OCI-LY3 (cell line): Measurements from ENCODE around the gene SRSF11.

Source experiments
- H2AFZ ChIP-seq: fragments of 200-600, 300-600 bp; shearing (Covaris generic); 2 replicates; pipeline ENCODE4 v1.6.0; 2014; ENCODE audit warnings: antibody characterized with exemption, low read depth, low read length
- H3K27ac ChIP-seq: fragments of 200-600, 300-600 bp; sonication (generic); 2 replicates; pipeline ENCODE4 v1.5.1; 2014; ENCODE audit warnings: mild to moderate bottlenecking, low read length, moderate library complexity, mixed read lengths
- H3K27me3 ChIP-seq: fragments of 200-600, 300-600 bp; sonication (generic); 2 replicates; pipeline ENCODE4 v1.6.1; 2014; ENCODE audit warnings: low read depth, low read length, mixed read lengths
- H3K36me3 ChIP-seq: fragments of 200-600, 300-600 bp; sonication (generic); replicated peaks from 2 replicates; pipeline ENCODE3; 2014; ENCODE audit warnings: low read depth, low read length, mixed read lengths
- H3K4me1 ChIP-seq: fragments of 300-600, 200-600 bp; sonication (generic); 2 replicates; pipeline ENCODE4 v1.6.1; 2014; ENCODE audit warnings: low read length, mixed read lengths
- H3K4me2 ChIP-seq: fragments of 200-600, 300-600 bp; sonication (generic); 2 replicates; pipeline ENCODE4 v1.6.1; 2014; ENCODE audit warnings: low read length, mixed read lengths
- H3K4me3 ChIP-seq: fragments of 300-600, 200-600 bp; sonication (generic); 2 replicates; pipeline ENCODE4 v1.5.1; 2014; ENCODE audit warnings: antibody characterized with exemption, mild to moderate bottlenecking, low read length, moderate library complexity
- H3K79me2 ChIP-seq: fragments of 300-600, 200-600 bp; shearing (Covaris generic); 2 replicates; pipeline ENCODE4 v1.6.1; 2014; ENCODE audit warnings: mild to moderate bottlenecking, low read length, mixed read lengths
- H3K9ac ChIP-seq: fragments of 300-600, 200-600 bp; shearing (Covaris generic); 2 replicates; pipeline ENCODE4 v1.6.0; 2014; ENCODE audit warnings: mild to moderate bottlenecking, low read length, moderate library complexity
- H3K9me3 ChIP-seq: fragments of 200-600, 300-600 bp; shearing (Covaris generic); 2 replicates; pipeline ENCODE4 v1.6.1; 2014; ENCODE audit warnings: low read length, mixed read lengths; ENCODE audit not compliant: insufficient read depth
- H4K20me1 ChIP-seq: fragments of 200-600, 300-600 bp; sonication (generic); 2 replicates; pipeline ENCODE4 v1.6.1; 2016; ENCODE audit warnings: low read length, mixed read lengths; ENCODE audit not compliant: insufficient read depth
- CTCF ChIP-seq: fragments of 200-600, 300-600 bp; sonication (generic); IDR thresholded peaks from 2 replicates; pipeline ENCODE4 v1.5.1; 2014; ENCODE audit warnings: antibody characterized with exemption, low read length, low read depth
- EZH2phosphoT487 ChIP-seq: fragments of 200-600 bp; shearing (Covaris generic); IDR thresholded peaks from 2 replicates; pipeline ENCODE4 v1.6.1; 2018; ENCODE audit warnings: antibody characterized with exemption, mixed run types, low read depth

Gene SRSF11

GRCh38 chr1:70220517-70221237, 503 bp upstream of the SRSF11 start:
- Histone ChIP-seq H3K27me3 (no peaks in the 10 kb centered on the region), H3K9ac (peak overlapping the region; percentile 81), H3K79me2 (peaks cover 97% of the 10 kb centered on the region), H3K4me3 (peak overlapping the region; percentile 89), H3K9me3 (no peaks in the 10 kb centered on the region), H3K4me2 (peak overlapping the region; percentile 77), H3K36me3 (peaks cover 31% of the 10 kb centered on the region), H4K20me1 (peaks cover 28% of the 10 kb centered on the region), H2AFZ (no peak overlapping the region), H3K27ac (peak overlapping the region; percentile 83), H3K4me1 (peaks cover 31% of the 10 kb centered on the region)
- no peak for TF ChIP-seq EZH2phosphoT487
- TF ChIP-seq CTCF, result no peak

GRCh38 chr1:70222716-70223235, 1.6 kb downstream of the SRSF11 start:
- H3K27me3 ChIP-seq, result no peaks in the 10 kb centered on the region
- no peaks in the 10 kb centered on the region for H3K9me3 ChIP-seq
- no peak for TF ChIP-seq EZH2phosphoT487
- TF ChIP-seq CTCF, result no peak
- no peak overlapping the region for H2AFZ ChIP-seq
- H3K4me3 ChIP-seq, result peak overlapping the region; percentile 89
- peaks cover 38% of the 10 kb centered on the region for H4K20me1 ChIP-seq
- no peak overlapping the region; the same call in 1 of the 2 replicates for H3K27ac ChIP-seq
- peaks cover 97% of the 10 kb centered on the region for H3K79me2 ChIP-seq
- H3K4me1 ChIP-seq, result peaks cover 31% of the 10 kb centered on the region
- H3K36me3 ChIP-seq, result peaks cover 38% of the 10 kb centered on the region
- H3K4me2 ChIP-seq, result peak overlapping the region; percentile 82
- peak overlapping the region; percentile 85 for H3K9ac ChIP-seq

DNA sequence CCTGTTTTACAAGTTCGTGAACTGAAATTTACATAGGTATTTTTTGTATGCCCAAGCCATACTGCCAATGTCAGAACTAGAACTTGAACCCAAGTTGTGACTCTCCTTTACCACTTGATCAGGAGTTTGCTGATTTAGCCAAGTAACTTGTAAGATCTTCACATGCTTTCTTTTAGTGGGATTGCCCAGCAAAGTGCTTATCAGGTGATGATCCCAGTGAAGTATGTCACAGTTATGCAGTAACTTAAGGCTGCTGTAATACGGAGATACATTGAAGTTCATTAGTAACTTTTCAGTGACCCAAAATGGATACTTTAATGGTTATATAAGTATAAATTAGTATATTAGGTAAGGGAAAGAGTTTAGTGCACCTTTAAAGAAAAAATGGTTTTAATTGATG, 3.8 kb downstream of the SRSF11 start:
- peaks cover 40% of the 10 kb centered on the region for H4K20me1 ChIP-seq
- no peak overlapping the region for H3K4me3 ChIP-seq
- H3K79me2 ChIP-seq, result peaks cover 97% of the 10 kb centered on the region
- no peak overlapping the region for H2AFZ ChIP-seq
- H3K27me3 ChIP-seq, result no peaks in the 10 kb centered on the region
- H3K36me3 ChIP-seq, result peaks cover 51% of the 10 kb centered on the region
- no peak overlapping the region for H3K4me2 ChIP-seq
- H3K9ac ChIP-seq, result no peak overlapping the region
- no peaks in the 10 kb centered on the region for H3K9me3 ChIP-seq
- no peak overlapping the region for H3K27ac ChIP-seq
- peaks cover 24% of the 10 kb centered on the region for H3K4me1 ChIP-seq
- TF ChIP-seq CTCF, result no peak

- Histone ChIP-seq H3K4me3 (no peak overlapping the region), H3K4me2 (no peak overlapping the region), H4K20me1 (peaks cover 39% of the 10 kb centered on the region), H3K4me1 (peaks cover 19% of the 10 kb centered on the region), H3K9ac (no peak overlapping the region), H2AFZ (no peak overlapping the region), H3K36me3 (peaks cover 70% of the 10 kb centered on the region), H3K27ac (no peak overlapping the region), H3K79me2 (peaks cover 93% of the 10 kb centered on the region), H3K9me3 (no peaks in the 10 kb centered on the region), H3K27me3 (no peaks in the 10 kb centered on the region)
- no peak for TF ChIP-seq EZH2phosphoT487
- no peak for TF ChIP-seq CTCF
These were observed 6.3 kb downstream of the SRSF11 start for GRCh38 chr1:70227439-70227838.
